Endothelial cell of umbilical vein (primary cell): ENCODE data around the gene FBXL14.

Experiments
- CTCF ChIP-seq, 2 donors: IDR thresholded peaks; 1 replicate in 1 of 2; 2 replicates in 1 of 2; pipeline ENCODE4 v1.5.1; 2011; ENCODE audit warnings: low read length in 2 of 2, mild to moderate bottlenecking in 2 of 2, moderate library complexity in 2 of 2, control low read depth in 1 of 2, inconsistent platforms in 1 of 2, low read depth in 1 of 2; ENCODE audit not compliant: insufficient read depth in 1 of 2; ENCODE audit errors: extremely low read depth in 1 of 2
- EZH2 ChIP-seq: IDR thresholded peaks from 2 replicates; pipeline ENCODE4 v1.6.1; 2012; ENCODE audit warnings: borderline replicate concordance, low read depth, mild to moderate bottlenecking, moderate library complexity, low read length, inconsistent platforms; ENCODE audit not compliant: severe bottlenecking
- GATA2 ChIP-seq: IDR thresholded peaks from 2 replicates; pipeline ENCODE4 v1.7.0; 2011; ENCODE audit warnings: low read depth, mild to moderate bottlenecking, moderate library complexity, mixed read lengths, low read length; ENCODE audit not compliant: insufficient read length, insufficient read depth
- POLR2AphosphoS5 ChIP-seq: IDR thresholded peaks from 2 replicates; pipeline ENCODE4 v1.6.1; 2012; ENCODE audit warnings: low read depth, mild to moderate bottlenecking, control low read depth, low read length, moderate library complexity; ENCODE audit not compliant: insufficient read depth

GRCh38 chr12:1536817-1537216, 57.6 kb downstream of the FBXL14 start:
- TF ChIP-seq CTCF (IDR thresholded peaks at IDR 0.05; ENCODE audit: extremely low read depth in 1 of 2, insufficient read depth in 1 of 2, low read depth in 1 of 2, low read length in 2 of 2) (no peak), GATA2 (no peak), POLR2AphosphoS5 (no peak), EZH2 (no peak)
